CD4-positive, CD25-positive, alpha-beta regulatory T cell (primary cell): ENCODE results near the gene ATP2B2. TPM values are rescaled to one million over a fixed set of nuclear protein-coding genes. Genes with fewer than 3 reads are reported as not detected.
A peak's percentile ranks its signal among the peaks of the same experiment; 100 is the strongest.

Experiments
- ATAC-seq, 2 donors: fragments of 150-1000 bp; cut with Tn5 transposase; one replicate each; pipeline ENCODE4 v1.10.0; 2021; ENCODE audit warnings: low read depth in 2 of 2, moderate number of reproducible peaks in 2 of 2, moderate library complexity in 1 of 2
- DNase-seq, 3 donors: peaks; one replicate each; pipeline versions ENCODE4 v3.0.0 to v3.0.0-alpha.2; 2012 to 2022; ENCODE audit warnings: mixed read lengths in 1 of 3
- H3K27ac ChIP-seq: one replicate; pipeline ENCODE4 v1.7.0; 2013; ENCODE audit warnings: mild to moderate bottlenecking, low read length; ENCODE audit not compliant: insufficient read depth, poor library complexity, severe bottlenecking
- H3K27me3 ChIP-seq: one replicate; pipeline ENCODE4 v1.7.0; 2013; ENCODE audit warnings: low read length; ENCODE audit not compliant: control insufficient read depth, insufficient read depth
- H3K36me3 ChIP-seq: one replicate; pipeline ENCODE4 v1.7.0; 2013; ENCODE audit warnings: mild to moderate bottlenecking, low read length, moderate library complexity; ENCODE audit not compliant: control insufficient read depth, insufficient read depth
- H3K4me1 ChIP-seq: 2 replicates; pipeline ENCODE4 v1.7.0; 2013; ENCODE audit warnings: mild to moderate bottlenecking, low read length; ENCODE audit not compliant: insufficient read depth, control insufficient read depth, poor library complexity, severe bottlenecking
- H3K4me3 ChIP-seq: one replicate; pipeline ENCODE4 v1.7.0; 2013; ENCODE audit warnings: low read depth, mild to moderate bottlenecking, low read length, moderate library complexity
- H3K9me3 ChIP-seq, 2 experiments: 1 replicate in 1 of 2; 2 replicates in 1 of 2; pipeline ENCODE4 v1.7.0; 2013; ENCODE audit warnings: low read length in 2 of 2, mild to moderate bottlenecking in 1 of 2, moderate library complexity in 1 of 2; ENCODE audit not compliant: control insufficient read depth in 2 of 2
- H3K27ac Mint-ChIP-seq, 3 donors: one replicate each; pipeline ENCODE4 v1.8.0; 2020 to 2022; ENCODE audit warnings: mild to moderate bottlenecking in 3 of 3, mixed read lengths in 3 of 3, moderate library complexity in 2 of 3
- H3K27me3 Mint-ChIP-seq: one replicate; pipeline ENCODE4 v1.8.0; 2022; ENCODE audit warnings: mild to moderate bottlenecking, mixed read lengths
- H3K36me3 Mint-ChIP-seq: one replicate; pipeline ENCODE4 v1.8.0; 2020; ENCODE audit warnings: mixed read lengths
- H3K4me1 Mint-ChIP-seq, 4 donors: one replicate each; pipeline ENCODE4 v1.8.0; 2020 to 2022; ENCODE audit warnings: mixed read lengths in 4 of 4, mild to moderate bottlenecking in 1 of 4
- H3K4me3 Mint-ChIP-seq, 4 donors: one replicate each; pipeline ENCODE4 v1.8.0; 2020 to 2022; ENCODE audit warnings: mild to moderate bottlenecking in 4 of 4, mixed read lengths in 4 of 4, moderate library complexity in 3 of 4
- H3K9me3 Mint-ChIP-seq, 7 donors: one replicate each; pipeline ENCODE4 v1.8.0; 2020 to 2022; ENCODE audit warnings: mixed read lengths in 7 of 7, mild to moderate bottlenecking in 3 of 7, moderate library complexity in 2 of 7
- polyA plus RNA-seq, 4 donors: library from polyadenylated mRNA; unstranded; fragments of 300-500 nt; fragmentation: Illumina TruSeq; gene quantifications; one replicate each; pipeline ENCODE4 v1.2.3, GENCODE V29; 2021
- total RNA-seq: library from RNA; stranded (reverse); gene quantifications from one replicate; pipeline ENCODE4 v1.2.3, GENCODE V29; 2022

ATP2B2 gene
- total and polyA plus RNA-seq, 5 donors from 2014 or later = 0.13 TPM; not detected in 4

DNA sequence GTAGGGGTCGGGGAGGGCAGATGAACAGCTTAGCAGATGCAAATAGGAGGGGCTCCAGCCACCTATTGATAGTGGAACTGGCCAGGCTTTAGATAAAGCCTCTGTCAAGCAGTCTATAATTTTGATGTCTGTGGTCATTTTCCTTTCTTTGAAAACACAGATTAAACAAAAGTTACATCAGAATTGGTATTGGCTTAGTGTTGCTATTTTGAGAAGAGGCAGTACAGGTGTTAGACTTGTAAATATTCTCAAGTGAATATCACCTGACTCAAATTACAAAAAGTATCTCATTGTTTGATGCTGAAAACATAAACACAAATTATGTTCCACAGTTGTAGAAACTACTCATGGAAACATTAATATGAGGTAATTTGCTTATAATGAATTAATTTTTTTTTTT lies 230.8 kb downstream of the ATP2B2 start:
- H3K27ac Mint-ChIP-seq = peak overlapping the region; percentile 62 to 85 (median 68)
- Histone ChIP-seq H3K27me3 (no peaks in the 10 kb centered on the region), H3K36me3 (peaks cover 61% of the 10 kb centered on the region), H3K9me3 (no peaks in the 10 kb centered on the region), H3K4me3 (peak overlapping the region; percentile 27), H3K4me1 (peaks cover 23% of the 10 kb centered on the region), H3K27ac (no peak overlapping the region)
- H3K9me3 Mint-ChIP-seq = no peaks in the 10 kb centered on the region
- no peaks in the 10 kb centered on the region for H3K27me3 Mint-ChIP-seq
- peaks cover 32% of the 10 kb centered on the region for H3K36me3 Mint-ChIP-seq
- peaks cover 16 to 62% (median 35%) of the 10 kb centered on the region in 4 donors for H3K4me1 Mint-ChIP-seq
- DNase-seq = no peak
- ATAC-seq = no peak
- H3K4me3 Mint-ChIP-seq = peak overlapping the region in 2 of 4 donors; percentile 55

Other genes starting within 250 kb of the ATP2B2 start
- 1.1 TPM for gene GHRL, start 212.6 kb downstream of the ATP2B2 start, total RNA-seq
- under 1 TPM in 3 of 4 donors, not detected in 1; 0.47 to 0.92 (median 0.78) TPM for gene GHRL, start 212.6 kb downstream of the ATP2B2 start, polyA plus RNA-seq
- gene SEC13, start 184.5 kb downstream of the ATP2B2 start, total RNA-seq = 72.2 TPM
- gene SEC13, start 184.5 kb downstream of the ATP2B2 start, polyA plus RNA-seq = 100 to 1,000 TPM; 139 to 155 (median 151) TPM